Subcutaneous adipose tissue (tissue), 4 donors: Measurements from ENCODE around the gene KIF21A. TPM values are rescaled to one million over a fixed set of nuclear protein-coding genes. Genes with fewer than 3 reads are reported as not detected.

Source experiments
- total RNA-seq, 4 donors: library from RNA; depleted of rRNA; stranded (reverse); fragments of >200 nt; gene quantifications; one replicate each; pipeline ENCODE4 v1.1.0, GENCODE V29; 2016
- TF ChIP-seq, protein P1 (sequence below): fragments of 450-650 bp; IDR thresholded peaks from one replicate; pipeline ENCODE4 v1.5.1; 2016; ENCODE audit warnings: low read depth, mild to moderate bottlenecking, control low read depth, antibody characterized with exemption, moderate library complexity

The KIF21A gene
- total RNA-seq, 4 donors from 2014 or later = 9.2 to 27.1 (median 20.8) TPM

DNA sequence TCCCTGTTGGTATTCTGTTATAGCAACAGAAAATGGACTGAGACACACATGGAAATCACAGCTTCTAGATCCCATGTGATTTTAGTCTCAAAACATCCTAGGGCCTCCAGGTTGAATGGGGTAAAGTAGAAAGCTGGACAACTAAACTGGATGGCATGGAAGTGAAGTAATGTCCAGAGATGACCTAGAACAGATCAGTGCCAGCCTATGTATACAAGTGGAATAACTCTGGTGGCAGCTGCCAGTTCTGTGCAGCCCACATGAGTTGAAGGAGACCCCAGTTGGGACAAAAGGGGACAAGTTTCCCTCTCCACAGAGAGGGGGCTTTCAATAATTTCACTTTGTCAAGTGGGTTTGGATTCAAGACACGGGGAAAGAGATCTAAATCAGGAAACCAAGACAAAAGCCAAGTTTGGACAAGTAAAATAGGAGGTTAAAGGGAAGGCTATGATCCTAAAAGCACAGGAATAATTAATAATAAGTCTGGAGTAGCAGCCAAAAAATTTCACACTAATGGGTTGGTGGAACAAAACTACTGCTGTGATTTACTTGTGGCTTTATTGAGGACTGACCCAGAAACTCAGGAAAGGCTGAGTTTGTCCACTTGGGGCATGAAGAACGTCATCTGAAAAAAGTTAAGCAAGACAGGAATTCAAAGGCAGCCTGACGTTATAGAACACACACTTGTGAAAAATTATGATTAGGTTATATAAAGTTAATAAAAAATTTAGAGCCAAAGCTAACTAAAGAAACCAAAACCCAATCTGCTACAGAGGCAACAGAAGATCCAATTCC lies 11.7 kb downstream of the KIF21A start:
- TF ChIP-seq, protein P1, sequence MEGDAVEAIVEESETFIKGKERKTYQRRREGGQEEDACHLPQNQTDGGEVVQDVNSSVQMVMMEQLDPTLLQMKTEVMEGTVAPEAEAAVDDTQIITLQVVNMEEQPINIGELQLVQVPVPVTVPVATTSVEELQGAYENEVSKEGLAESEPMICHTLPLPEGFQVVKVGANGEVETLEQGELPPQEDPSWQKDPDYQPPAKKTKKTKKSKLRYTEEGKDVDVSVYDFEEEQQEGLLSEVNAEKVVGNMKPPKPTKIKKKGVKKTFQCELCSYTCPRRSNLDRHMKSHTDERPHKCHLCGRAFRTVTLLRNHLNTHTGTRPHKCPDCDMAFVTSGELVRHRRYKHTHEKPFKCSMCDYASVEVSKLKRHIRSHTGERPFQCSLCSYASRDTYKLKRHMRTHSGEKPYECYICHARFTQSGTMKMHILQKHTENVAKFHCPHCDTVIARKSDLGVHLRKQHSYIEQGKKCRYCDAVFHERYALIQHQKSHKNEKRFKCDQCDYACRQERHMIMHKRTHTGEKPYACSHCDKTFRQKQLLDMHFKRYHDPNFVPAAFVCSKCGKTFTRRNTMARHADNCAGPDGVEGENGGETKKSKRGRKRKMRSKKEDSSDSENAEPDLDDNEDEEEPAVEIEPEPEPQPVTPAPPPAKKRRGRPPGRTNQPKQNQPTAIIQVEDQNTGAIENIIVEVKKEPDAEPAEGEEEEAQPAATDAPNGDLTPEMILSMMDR = no peak

DNA sequence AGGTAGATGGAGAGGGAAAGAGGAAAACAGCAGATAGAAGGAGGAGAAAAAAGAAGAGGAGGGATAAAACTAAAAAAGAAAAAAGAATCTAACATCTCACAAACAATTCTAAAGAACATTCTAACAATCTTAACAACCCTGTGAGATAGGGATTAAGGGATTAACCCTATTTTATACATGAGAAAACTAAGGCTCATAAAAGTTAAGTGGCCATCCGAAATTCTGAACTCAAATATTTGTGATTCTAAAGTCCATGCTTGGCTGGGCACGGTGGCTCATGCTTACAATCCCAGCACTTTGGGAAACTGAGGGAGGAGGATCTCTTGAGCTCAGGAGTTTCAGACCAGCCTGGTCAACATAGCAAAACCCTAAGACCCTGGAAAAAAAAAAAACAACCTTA lies 13.1 kb downstream of the KIF21A start:
- TF ChIP-seq, protein P1 = no peak

DNA sequence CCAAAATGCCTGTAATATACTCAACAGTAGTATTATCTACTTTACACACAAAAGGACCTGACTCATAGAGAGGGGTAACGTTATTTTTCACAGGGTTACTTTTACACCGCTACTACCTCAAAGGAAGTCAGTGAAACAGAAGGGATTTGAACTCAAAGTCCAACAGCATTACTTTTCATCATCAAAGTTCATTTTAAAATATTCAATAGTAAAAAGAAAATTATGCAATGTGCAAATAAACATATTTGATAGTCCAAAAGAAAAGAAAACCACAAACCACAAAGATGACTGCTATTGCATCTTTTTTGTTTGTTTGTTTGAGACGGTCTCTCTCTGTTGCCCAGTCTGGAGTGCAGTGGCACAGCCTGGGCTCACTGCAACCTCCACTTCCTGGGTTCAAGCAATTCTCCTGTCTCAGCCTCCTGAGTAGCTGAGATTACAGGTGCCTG lies 15.5 kb downstream of the KIF21A start:
- TF ChIP-seq, protein P1 = no peak

DNA sequence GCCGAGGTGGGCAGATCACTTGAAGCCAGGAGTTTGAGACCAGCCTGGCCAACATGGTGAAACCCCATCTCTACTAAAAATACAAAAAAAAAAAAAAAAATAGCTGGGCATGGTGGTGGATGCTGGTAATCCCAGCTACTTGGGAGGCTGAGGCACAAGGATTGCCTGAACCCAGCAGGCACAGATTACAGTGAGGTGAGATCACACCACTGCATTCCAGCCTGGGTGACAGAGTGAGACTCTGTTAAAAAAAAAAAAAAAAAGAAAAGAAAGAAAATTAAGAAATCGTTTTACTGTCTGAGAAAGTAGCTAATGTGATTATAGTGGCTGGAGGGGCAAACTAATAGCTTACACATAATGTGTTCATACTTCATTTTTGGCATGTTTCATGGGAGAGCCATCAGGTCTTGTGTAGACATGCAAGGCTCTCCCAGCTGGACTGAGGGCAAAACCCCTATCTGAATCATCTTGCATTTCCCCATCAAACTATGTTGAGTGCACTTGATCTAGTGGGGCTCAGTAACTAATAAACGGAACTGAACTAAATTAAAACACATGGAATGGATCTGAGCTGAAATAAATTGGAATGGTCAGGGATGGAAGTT lies 16.2 kb downstream of the KIF21A start:
- TF ChIP-seq, protein P1 = no peak

DNA sequence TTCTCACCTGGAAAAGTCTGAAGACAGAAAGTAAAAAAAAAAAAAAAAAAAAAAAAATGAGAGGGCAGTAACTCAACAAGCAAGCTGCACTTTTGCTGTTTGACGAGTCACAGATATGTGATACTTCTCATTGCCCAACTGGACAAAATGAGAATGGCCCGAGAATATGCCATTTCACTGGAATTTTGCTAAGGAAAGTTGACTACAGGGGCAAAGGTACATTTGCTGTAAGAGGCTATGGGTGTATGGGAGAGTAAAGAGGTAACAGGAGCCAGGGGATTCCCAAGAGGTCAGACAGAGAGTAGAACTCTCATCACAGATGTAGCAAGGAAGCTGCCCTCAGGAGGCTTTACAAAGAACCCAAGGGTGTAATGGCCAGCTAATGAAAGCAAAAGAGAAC lies 22.9 kb downstream of the KIF21A start:
- TF ChIP-seq, protein P1 = no peak

DNA sequence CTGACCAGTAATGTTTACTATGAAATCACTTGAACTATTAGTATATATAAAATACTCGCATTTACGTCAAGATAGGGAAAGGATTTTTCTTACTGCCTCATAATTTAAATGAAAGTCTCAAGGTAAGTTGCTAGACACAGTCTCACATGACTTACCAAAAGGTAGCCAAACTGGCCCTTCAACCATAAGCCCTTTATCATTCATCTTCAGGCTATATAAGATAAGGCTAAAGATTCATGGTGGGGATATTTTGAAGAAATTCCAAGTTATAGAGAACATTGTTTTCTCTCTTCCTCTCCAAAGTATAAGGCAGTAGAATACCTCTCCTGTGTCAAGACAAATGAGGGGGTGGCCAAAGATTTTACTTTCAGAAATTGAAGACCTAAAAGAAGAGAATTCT lies 23.4 kb downstream of the KIF21A start:
- TF ChIP-seq, protein P1 = no peak

DNA sequence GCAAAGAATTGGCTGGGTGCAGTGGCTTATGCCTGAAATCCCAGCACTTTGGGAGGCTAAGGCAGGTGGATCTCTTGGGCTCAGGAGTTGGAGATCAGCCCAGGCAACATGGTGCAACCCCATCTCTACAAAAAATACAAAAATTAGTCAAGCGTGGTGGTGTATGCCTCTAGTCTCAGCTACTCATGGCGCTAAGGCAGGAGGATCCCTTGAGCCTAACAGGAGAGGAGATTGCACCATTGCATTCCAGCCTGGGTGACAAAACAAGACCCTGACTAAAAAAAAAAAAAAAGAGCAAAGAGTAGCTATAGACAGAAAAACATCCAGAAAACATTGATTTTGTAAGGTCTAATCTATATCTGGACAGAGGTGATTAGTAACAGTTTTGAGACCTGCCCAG lies 25.0 kb downstream of the KIF21A start:
- TF ChIP-seq, protein P1 = no peak
